Measurements from ENCODE around the gene WNT11. TPM values are rescaled to one million over a fixed set of nuclear protein-coding genes. Genes with fewer than 3 reads are reported as not detected.
A peak's percentile ranks its signal among the peaks of the same experiment; 100 is the strongest.

The WNT11 gene
- polyA plus RNA-seq, 6 donors from 2014 or later: 0.13 TPM; not detected in 5

GRCh38 chr11:76185511-76185910 lies 20.8 kb downstream of the WNT11 start:
- H3K27ac Mint-ChIP-seq: peak overlapping the region in 1 of 6 donors; percentile 83
- ATAC-seq (ENCODE audit: low read depth in 2 of 2) (no peak), DNase-seq (no peak)
- H3K36me3 Mint-ChIP-seq: no peaks in the 10 kb centered on the region
- H3K27me3 Mint-ChIP-seq: peaks cover 0 to 10% (median 0%) of the 10 kb centered on the region in 3 donors
- H3K4me3 Mint-ChIP-seq: peak overlapping the region in 1 of 8 donors; percentile 54
- peaks cover 0 to 4% (median 0%) of the 10 kb centered on the region in 3 donors for H3K4me1 Mint-ChIP-seq
- no peaks in the 10 kb centered on the region for H3K9me3 Mint-ChIP-seq

DNA sequence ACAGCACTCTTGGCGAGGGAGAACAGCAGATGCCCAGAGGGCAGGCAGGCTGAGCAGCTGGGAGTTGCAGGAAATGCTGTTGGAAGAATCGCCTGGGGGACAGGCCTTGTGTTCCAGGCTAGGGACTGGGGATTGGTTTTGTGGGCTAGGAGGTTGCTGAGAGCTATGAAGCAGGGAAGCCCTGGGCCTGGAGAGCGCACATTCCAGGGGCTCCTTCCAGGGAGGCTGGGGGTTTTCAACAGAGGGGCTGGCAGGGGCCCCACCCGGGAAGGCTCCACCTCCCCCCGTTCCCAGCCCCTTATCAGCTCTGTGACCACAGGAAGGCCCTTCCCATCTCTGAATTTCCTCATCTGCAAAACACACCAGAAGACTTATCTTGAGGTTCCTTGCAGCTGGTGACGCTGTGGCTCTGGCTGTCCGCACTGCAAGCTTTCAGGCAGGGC lies 21.7 kb downstream of the WNT11 start:
- Mint-ChIP-seq H3K27me3 (peaks cover 0 to 10% (median 0%) of the 10 kb centered on the region in 3 donors), H3K27ac (no peak overlapping the region), H3K36me3 (no peaks in the 10 kb centered on the region), H3K4me1 (peaks cover 0 to 4% (median 0%) of the 10 kb centered on the region in 3 donors), H3K9me3 (no peaks in the 10 kb centered on the region), H3K4me3 (no peak overlapping the region)
- no peak for ATAC-seq (ENCODE audit: low read depth in 2 of 2)
- no peak for DNase-seq

- DNase-seq (no peak), ATAC-seq (ENCODE audit: low read depth in 2 of 2) (no peak)
- H3K27ac Mint-ChIP-seq: no peak overlapping the region
- H3K4me3 Mint-ChIP-seq: no peak overlapping the region
- no peaks in the 10 kb centered on the region for H3K36me3 Mint-ChIP-seq
- peaks cover 0 to 10% (median 0%) of the 10 kb centered on the region in 3 donors for H3K27me3 Mint-ChIP-seq
- H3K9me3 Mint-ChIP-seq: no peaks in the 10 kb centered on the region
- H3K4me1 Mint-ChIP-seq: peaks cover 0 to 4% (median 0%) of the 10 kb centered on the region in 3 donors
Observed at GRCh38 chr11:76181371-76181770, 24.9 kb downstream of the WNT11 start.

GRCh38 chr11:76179147-76179546 lies 27.2 kb downstream of the WNT11 start:
- no peaks in the 10 kb centered on the region for H3K36me3 Mint-ChIP-seq
- H3K9me3 Mint-ChIP-seq: peaks cover 0 to 4% (median 0%) of the 10 kb centered on the region in 7 donors
- H3K27ac Mint-ChIP-seq: no peak overlapping the region
- DNase-seq (no peak), ATAC-seq (ENCODE audit: low read depth in 2 of 2) (no peak)
- H3K4me3 Mint-ChIP-seq: no peak overlapping the region
- H3K4me1 Mint-ChIP-seq: peaks cover 2 to 3% (median 3%) of the 10 kb centered on the region in 3 donors
- peaks cover 0 to 7% (median 6%) of the 10 kb centered on the region in 3 donors for H3K27me3 Mint-ChIP-seq

DNA sequence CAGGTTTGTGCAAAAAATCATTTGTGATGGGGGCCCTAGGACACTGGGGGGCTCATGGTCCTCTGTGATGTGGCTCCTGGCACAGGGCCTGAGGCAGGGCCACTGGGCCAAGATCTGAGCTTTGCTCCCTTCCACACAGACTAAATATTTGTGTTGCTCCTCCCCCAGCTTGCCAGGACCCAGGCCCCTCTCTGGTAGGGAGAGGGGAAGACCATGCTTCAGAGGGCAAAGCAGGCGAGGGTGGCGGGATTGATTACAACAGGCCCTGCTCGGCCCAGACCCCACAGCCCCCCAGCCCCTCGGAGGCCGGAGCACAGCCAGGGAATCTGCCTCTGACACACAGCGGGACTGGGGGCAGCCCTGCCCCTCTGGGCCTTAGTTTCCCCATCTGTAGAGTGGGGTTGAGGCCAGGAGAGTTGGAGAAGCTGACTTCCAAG lies 29.0 kb downstream of the WNT11 start:
- Mint-ChIP-seq H3K9me3 (peaks cover 0 to 4% (median 0%) of the 10 kb centered on the region in 7 donors), H3K27me3 (peaks cover 0 to 8% (median 8%) of the 10 kb centered on the region in 3 donors), H3K4me1 (peaks cover 0 to 3% (median 2%) of the 10 kb centered on the region in 3 donors), H3K36me3 (no peaks in the 10 kb centered on the region), H3K27ac (no peak overlapping the region), H3K4me3 (no peak overlapping the region)
- no peak for DNase-seq
- no peak for ATAC-seq (ENCODE audit: low read depth in 2 of 2)

DNA sequence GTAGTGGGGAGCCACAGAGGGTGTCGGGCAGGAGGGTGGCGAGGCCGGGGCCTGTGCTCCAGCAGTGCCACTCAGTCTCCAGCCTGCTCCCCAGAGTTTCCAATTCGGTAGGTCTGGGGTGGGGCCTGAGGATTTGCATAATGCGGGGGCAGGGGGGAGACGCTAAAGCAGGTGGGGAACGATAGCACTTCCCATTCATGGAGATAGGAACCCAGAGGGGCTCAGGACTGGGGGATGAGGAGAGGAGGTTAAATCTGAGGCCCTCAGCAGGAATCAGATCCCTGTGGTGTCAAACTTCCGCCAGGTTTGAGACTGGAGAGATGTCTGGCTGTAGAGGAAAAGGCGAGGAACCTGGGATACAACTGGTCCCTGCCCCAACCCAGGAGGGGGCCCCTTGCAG lies 29.8 kb downstream of the WNT11 start:
- H3K27me3 Mint-ChIP-seq: peaks cover 0 to 8% (median 8%) of the 10 kb centered on the region in 3 donors
- no peak overlapping the region for H3K27ac Mint-ChIP-seq
- no peaks in the 10 kb centered on the region for H3K36me3 Mint-ChIP-seq
- DNase-seq (no peak), ATAC-seq (ENCODE audit: low read depth in 2 of 2) (no peak)
- H3K9me3 Mint-ChIP-seq: peaks cover 0 to 4% (median 0%) of the 10 kb centered on the region in 7 donors
- H3K4me3 Mint-ChIP-seq: no peak overlapping the region
- peaks cover 0 to 3% (median 2%) of the 10 kb centered on the region in 3 donors for H3K4me1 Mint-ChIP-seq

- Mint-ChIP-seq H3K27ac (peak overlapping the region in 1 of 6 donors; percentile 44), H3K27me3 (peaks cover 0 to 8% (median 8%) of the 10 kb centered on the region in 3 donors), H3K4me3 (no peak overlapping the region), H3K4me1 (peaks cover 0 to 3% (median 2%) of the 10 kb centered on the region in 3 donors), H3K36me3 (no peaks in the 10 kb centered on the region), H3K9me3 (peaks cover 0 to 4% (median 0%) of the 10 kb centered on the region in 7 donors)
- ATAC-seq (ENCODE audit: low read depth in 2 of 2): no peak
- no peak for DNase-seq
Observed at GRCh38 chr11:76175783-76176182, 30.5 kb downstream of the WNT11 start.

DNA sequence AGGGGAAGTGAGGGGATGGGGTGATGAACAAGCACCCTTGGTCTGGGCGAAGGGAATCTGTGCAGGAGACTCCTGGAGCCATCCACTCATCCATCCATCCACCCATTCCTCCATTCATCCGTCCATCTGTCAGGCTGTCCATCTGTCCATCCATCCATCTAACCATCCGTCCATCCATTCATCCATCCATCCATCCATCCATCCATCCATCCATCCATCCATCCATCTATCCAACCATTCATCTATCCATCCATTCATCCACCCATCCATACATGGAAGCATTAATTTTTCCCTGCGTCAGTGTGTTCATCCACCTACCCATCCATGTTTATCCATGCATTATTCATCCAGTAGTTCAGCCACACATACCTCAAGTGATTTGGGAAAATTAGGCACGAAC lies 32.0 kb downstream of the WNT11 start:
- DNase-seq (no peak), ATAC-seq (ENCODE audit: low read depth in 2 of 2) (no peak)
- no peak overlapping the region for H3K4me3 Mint-ChIP-seq
- H3K27me3 Mint-ChIP-seq: peaks cover 0 to 8% (median 8%) of the 10 kb centered on the region in 3 donors
- H3K9me3 Mint-ChIP-seq: peaks cover 0 to 4% (median 0%) of the 10 kb centered on the region in 7 donors
- H3K4me1 Mint-ChIP-seq: peaks cover 0 to 3% (median 2%) of the 10 kb centered on the region in 3 donors
- no peaks in the 10 kb centered on the region for H3K36me3 Mint-ChIP-seq
- H3K27ac Mint-ChIP-seq: peak overlapping the region in 1 of 6 donors; percentile 50

DNA sequence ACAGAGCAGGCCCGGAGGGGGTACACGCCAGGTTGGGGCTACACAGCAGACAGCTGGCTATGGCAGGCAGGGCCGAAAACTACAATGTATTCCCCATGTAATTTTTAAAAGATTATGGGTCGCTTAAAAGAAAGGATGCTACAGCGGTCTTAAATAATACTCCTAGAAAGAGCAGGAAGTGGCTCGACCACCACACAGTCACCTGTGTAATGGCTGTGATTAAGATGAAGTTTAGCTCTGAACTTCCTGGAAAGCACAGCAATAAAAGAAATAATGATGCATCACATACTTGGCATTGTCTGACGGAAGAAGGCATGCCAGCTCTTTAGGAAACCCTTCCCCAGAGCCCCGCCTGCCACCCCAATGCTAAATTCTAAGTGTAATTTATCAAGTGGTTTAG lies 32.6 kb downstream of the WNT11 start:
- peaks cover 0 to 3% (median 2%) of the 10 kb centered on the region in 3 donors for H3K4me1 Mint-ChIP-seq
- no peak overlapping the region for H3K27ac Mint-ChIP-seq
- peaks cover 0 to 8% (median 8%) of the 10 kb centered on the region in 3 donors for H3K27me3 Mint-ChIP-seq
- no peak overlapping the region for H3K4me3 Mint-ChIP-seq
- no peaks in the 10 kb centered on the region for H3K36me3 Mint-ChIP-seq
- peaks cover 0 to 4% (median 0%) of the 10 kb centered on the region in 7 donors for H3K9me3 Mint-ChIP-seq
- no peak for ATAC-seq (ENCODE audit: low read depth in 2 of 2)
- DNase-seq: no peak

DNA sequence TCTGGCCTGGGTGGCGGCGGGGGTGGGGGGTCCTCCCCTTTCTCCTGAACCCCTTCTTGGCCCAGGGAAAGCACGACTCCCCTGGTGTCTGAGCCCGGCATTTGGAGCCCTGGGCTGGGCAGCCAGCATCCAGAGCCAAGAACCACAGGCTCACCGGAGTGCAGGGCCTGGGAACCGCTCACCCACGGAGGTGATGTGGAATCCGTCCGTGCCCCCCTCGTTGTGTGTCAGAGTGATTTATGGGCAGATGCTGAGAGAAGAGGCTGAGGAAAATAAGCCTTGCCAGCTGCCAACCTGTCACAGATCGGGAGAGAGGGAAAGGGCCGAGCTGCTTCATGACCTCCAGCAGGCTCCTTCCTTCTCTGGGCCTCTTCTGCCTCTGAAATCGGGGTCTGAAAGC lies 33.7 kb downstream of the WNT11 start:
- Mint-ChIP-seq H3K36me3 (no peaks in the 10 kb centered on the region), H3K4me3 (no peak overlapping the region), H3K27me3 (peaks cover 0 to 8% (median 8%) of the 10 kb centered on the region in 3 donors), H3K27ac (peak overlapping the region in 1 of 6 donors; percentile 49), H3K9me3 (peaks cover 0 to 4% (median 0%) of the 10 kb centered on the region in 7 donors), H3K4me1 (peaks cover 0 to 3% (median 2%) of the 10 kb centered on the region in 3 donors)
- DNase-seq: no peak
- no peak for ATAC-seq (ENCODE audit: low read depth in 2 of 2)

DNA sequence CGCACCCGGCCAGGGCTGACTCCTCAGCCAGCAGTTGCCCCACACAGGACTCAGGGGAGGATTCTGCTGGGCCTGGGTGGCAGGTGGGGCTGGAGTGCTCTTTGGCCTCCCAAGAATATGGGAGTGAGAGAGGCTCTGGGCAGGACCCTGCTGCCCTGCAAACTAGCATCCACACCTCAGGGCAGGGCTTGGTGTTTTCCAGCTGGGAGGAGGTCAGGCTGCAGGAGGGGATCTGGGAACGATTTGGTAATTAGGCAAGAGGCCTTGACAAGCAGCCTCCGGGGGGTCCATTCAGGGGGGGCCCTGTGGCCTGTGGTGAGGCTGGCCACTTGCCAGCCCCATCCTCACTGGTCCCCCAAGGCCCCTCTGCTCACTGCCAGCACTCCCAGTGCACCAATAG lies 35.8 kb downstream of the WNT11 start:
- DNase-seq (no peak), ATAC-seq (ENCODE audit: low read depth in 2 of 2) (no peak)
- Mint-ChIP-seq H3K27ac (no peak overlapping the region), H3K27me3 (peaks cover 0 to 9% (median 8%) of the 10 kb centered on the region in 3 donors), H3K9me3 (peaks cover 0 to 4% (median 0%) of the 10 kb centered on the region in 7 donors), H3K4me1 (no peaks in the 10 kb centered on the region), H3K36me3 (no peaks in the 10 kb centered on the region), H3K4me3 (no peak overlapping the region)

DNA sequence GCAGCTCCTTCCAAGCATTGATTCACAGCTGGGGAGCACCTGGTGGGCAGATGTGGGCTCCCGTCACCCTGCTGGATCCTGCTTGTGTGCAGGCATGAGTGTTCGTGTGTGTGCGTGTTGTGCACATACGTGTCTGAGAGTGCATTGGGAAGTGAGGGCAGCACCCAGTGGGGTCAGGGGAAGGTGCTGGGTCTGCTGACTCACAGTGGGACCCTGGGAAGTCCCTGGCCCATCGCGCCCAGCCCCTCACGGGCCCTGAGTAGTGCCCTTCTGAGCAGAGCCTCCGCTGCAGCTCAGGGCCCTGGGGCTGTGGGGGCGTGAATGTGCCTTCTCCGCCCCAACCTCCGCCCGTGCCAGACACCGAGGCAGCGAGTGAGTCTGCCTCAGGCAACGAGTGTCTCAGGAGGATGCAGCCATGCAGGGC lies 36.8 kb downstream of the WNT11 start:
- DNase-seq: no peak
- peaks cover 0 to 16% (median 5%) of the 10 kb centered on the region in 3 donors for H3K27me3 Mint-ChIP-seq
- no peak overlapping the region for H3K27ac Mint-ChIP-seq
- H3K4me1 Mint-ChIP-seq: no peaks in the 10 kb centered on the region
- ATAC-seq (ENCODE audit: low read depth in 2 of 2): no peak
- no peaks in the 10 kb centered on the region for H3K36me3 Mint-ChIP-seq
- H3K4me3 Mint-ChIP-seq: no peak overlapping the region
- H3K9me3 Mint-ChIP-seq: peaks cover 0 to 3% (median 0%) of the 10 kb centered on the region in 7 donors

DNA sequence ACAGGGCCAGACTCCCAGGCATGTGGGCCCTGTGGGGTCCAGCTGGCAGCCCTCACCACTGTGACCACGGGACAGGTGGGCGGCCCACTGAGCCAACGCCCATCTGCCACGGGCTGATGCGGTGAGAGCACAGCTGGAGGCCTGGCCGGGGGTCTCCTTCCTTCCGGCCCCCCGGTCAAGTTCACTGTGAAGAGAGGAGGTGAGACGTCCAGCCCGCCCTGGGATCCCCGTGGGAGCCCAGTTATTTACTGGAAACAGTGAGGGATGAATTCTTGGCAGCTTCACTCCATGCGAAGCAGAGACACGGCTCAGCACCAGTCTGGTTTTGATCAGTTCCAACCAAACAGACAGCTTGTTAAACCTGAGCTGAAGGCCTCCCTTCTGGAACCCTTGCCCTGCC lies 38.7 kb downstream of the WNT11 start:
- no peaks in the 10 kb centered on the region for H3K36me3 Mint-ChIP-seq
- H3K4me3 Mint-ChIP-seq: no peak overlapping the region
- H3K27ac Mint-ChIP-seq: no peak overlapping the region
- no peak for DNase-seq
- no peaks in the 10 kb centered on the region for H3K9me3 Mint-ChIP-seq
- no peak for ATAC-seq (ENCODE audit: low read depth in 2 of 2)
- H3K4me1 Mint-ChIP-seq: no peaks in the 10 kb centered on the region
- peaks cover 0 to 20% (median 7%) of the 10 kb centered on the region in 3 donors for H3K27me3 Mint-ChIP-seq

DNA sequence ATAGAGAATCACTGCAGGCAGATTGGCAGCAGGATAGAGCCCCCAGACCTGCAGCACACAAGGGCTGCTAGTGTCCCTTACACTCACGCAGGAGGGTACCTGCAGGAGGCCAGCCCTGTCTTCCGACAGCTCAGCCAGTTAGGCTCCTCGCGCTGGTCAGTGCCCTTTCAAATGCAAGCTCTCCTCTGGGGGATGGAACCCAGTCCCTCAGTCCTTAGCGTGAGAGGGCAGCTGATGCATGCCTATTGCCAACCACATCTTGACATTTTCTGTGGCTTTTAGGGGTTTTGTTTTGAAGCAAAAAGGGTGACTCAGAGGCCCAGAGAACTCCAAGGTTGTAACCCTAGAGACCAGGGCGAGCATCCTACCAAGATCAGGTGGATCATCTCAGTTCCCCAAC lies 40.0 kb downstream of the WNT11 start:
- Mint-ChIP-seq H3K27me3 (peaks cover 0 to 20% (median 7%) of the 10 kb centered on the region in 3 donors), H3K4me3 (no peak overlapping the region), H3K9me3 (no peaks in the 10 kb centered on the region), H3K36me3 (no peaks in the 10 kb centered on the region), H3K27ac (peak overlapping the region in 1 of 6 donors; percentile 64), H3K4me1 (no peaks in the 10 kb centered on the region)
- no peak for ATAC-seq (ENCODE audit: low read depth in 2 of 2)
- no peak for DNase-seq
